Duodenal mucosa (tissue), 2 donors: ENCODE results near the gene ELOVL6.

Experiments
- H3K27ac ChIP-seq: one replicate; pipeline ENCODE4 v1.7.0; 2013; ENCODE audit warnings: low read depth, low read length
- H3K27me3 ChIP-seq, 2 donors: one replicate each; pipeline ENCODE4 v1.7.0; 2013; ENCODE audit warnings: low read length in 2 of 2, control low read depth in 1 of 2; ENCODE audit not compliant: insufficient read depth in 2 of 2, control insufficient read depth in 1 of 2
- H3K36me3 ChIP-seq, 2 donors: one replicate each; pipeline ENCODE4 v1.7.0; 2013; ENCODE audit warnings: low read length in 2 of 2, control low read depth in 1 of 2; ENCODE audit not compliant: insufficient read depth in 2 of 2, control insufficient read depth in 1 of 2
- H3K4me1 ChIP-seq, 2 donors: one replicate each; pipeline ENCODE4 v1.7.0; 2013; ENCODE audit warnings: low read length in 2 of 2, control low read depth in 1 of 2; ENCODE audit not compliant: insufficient read depth in 2 of 2, control insufficient read depth in 1 of 2
- H3K4me3 ChIP-seq, 2 donors: one replicate each; pipeline ENCODE4 v1.7.0; 2013; ENCODE audit warnings: low read length in 2 of 2, low read depth in 1 of 2
- H3K9ac ChIP-seq, 2 donors: one replicate each; pipeline ENCODE4 v1.7.0; 2013; ENCODE audit warnings: low read length in 2 of 2, low read depth in 1 of 2
- H3K9me3 ChIP-seq, 2 donors: one replicate each; pipeline ENCODE4 v1.7.0; 2013; ENCODE audit warnings: low read length in 2 of 2, control low read depth in 1 of 2; ENCODE audit not compliant: control insufficient read depth in 1 of 2

The ELOVL6 gene

DNA sequence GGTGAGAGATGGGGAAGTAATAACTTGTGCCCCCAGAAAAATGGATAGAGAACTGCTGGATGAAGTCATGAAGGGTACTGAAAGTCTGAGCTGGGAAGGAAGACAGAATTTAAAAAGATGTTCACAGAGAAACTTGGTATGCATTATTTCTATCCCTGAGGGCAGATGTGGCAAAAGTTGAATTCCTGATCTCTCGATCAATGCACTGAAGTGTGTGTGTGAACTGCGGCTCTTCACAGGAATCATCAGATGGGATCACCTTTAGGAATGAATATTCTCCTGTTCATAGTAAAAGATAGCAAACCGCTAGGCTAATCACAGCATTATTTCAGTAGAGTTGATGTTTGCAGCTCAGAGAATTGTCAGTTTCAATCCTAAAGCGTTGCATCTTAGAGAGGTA, 86.4 kb downstream of the ELOVL6 start:
- Histone ChIP-seq H3K27ac (no peak overlapping the region), H3K9ac (no peak overlapping the region), H3K36me3 (no peaks in the 10 kb centered on the region), H3K4me3 (no peak overlapping the region), H3K4me1 (no peaks in the 10 kb centered on the region), H3K27me3 (no peaks in the 10 kb centered on the region), H3K9me3 (no peaks in the 10 kb centered on the region)

DNA sequence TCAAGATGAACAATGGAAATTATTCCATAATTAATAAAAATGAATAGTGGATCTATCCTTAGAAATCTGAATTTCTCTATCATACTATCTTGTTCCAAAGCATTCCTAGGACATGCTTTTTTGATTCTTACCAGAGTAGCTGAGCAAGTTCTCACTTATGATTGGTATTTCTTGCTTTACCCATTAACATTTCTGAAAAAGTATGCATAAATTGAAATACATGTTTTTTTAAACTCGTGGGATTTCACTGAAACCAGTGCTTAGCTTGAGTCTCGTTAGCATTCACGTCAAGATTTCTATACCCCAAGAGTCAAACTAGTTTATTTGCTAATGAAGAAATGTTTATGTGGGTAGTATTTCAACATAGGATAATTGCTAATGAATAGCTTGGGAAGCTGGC, 89.0 kb downstream of the ELOVL6 start:
- peaks cover 0 to 4% of the 10 kb centered on the region in 2 donors for H3K36me3 ChIP-seq
- H3K4me3 ChIP-seq, result no peak overlapping the region
- no peaks in the 10 kb centered on the region for H3K9me3 ChIP-seq
- no peak overlapping the region for H3K27ac ChIP-seq
- H3K9ac ChIP-seq, result no peak overlapping the region
- no peaks in the 10 kb centered on the region for H3K4me1 ChIP-seq
- no peaks in the 10 kb centered on the region for H3K27me3 ChIP-seq

DNA sequence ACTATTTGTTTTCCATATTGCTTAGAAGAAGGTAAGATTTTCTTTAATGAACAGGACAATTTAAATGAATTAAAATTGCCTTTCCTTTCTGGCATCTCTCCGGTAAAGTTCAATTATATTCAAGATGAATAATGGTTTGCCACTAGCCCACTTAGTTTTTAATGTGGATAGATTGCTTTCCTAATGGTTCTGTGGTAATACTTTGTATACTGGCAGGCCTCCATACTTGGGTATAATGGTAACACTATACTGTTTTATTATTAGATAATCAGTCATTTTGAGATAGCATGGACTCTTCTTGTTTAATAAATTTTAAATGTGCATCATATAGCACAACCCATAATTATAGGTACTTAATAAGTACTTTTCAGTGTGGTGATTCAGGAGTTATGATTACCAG, 89.5 kb downstream of the ELOVL6 start:
- H3K9ac ChIP-seq, result no peak overlapping the region
- H3K9me3 ChIP-seq, result no peaks in the 10 kb centered on the region
- no peaks in the 10 kb centered on the region for H3K4me1 ChIP-seq
- peaks cover 0 to 4% of the 10 kb centered on the region in 2 donors for H3K36me3 ChIP-seq
- no peaks in the 10 kb centered on the region for H3K27me3 ChIP-seq
- H3K4me3 ChIP-seq, result no peak overlapping the region
- no peak overlapping the region for H3K27ac ChIP-seq

DNA sequence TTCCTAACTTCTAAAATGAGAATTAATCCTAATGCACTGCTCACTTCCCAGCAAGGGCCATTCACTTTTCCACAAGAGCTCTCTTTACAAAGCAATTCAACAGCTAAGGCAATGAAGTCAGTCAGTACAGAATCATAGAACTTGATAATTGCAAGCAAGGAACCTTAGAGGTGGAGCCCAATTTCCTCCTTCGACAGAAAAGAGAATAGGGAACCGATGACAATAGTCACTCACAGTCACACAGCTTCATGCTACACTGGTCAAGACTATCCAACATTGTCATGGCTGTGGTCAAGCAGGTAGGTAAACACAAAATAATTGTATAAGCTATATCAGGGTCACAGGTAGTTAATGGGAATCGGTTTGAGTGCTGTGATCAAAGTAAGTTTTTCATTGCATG, 90.0 kb downstream of the ELOVL6 start:
- Histone ChIP-seq H3K9me3 (no peaks in the 10 kb centered on the region), H3K27me3 (no peaks in the 10 kb centered on the region), H3K4me3 (no peak overlapping the region), H3K4me1 (no peaks in the 10 kb centered on the region), H3K36me3 (peaks cover 0 to 4% of the 10 kb centered on the region in 2 donors), H3K9ac (no peak overlapping the region), H3K27ac (no peak overlapping the region)

DNA sequence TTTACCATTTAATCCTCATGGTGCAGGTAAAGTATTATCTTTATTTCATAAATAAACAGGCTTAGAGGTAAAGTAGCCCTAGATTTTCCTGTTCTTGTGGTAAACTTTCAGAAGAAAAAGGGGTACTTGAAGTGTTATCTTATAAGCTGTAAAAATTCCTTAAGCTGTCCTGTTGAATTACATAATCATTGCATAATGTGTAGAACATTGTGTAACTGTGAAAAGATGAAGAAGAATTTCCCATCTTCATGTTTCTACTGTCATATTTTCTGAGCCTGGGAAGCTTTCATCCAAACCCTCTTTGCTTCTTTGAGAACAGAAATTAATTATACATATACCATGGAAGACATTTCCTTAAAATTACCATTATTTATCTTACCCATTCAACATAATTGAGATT, 90.5 kb downstream of the ELOVL6 start:
- Histone ChIP-seq H3K27me3 (no peaks in the 10 kb centered on the region), H3K4me3 (no peak overlapping the region), H3K36me3 (peaks cover 0 to 4% of the 10 kb centered on the region in 2 donors), H3K27ac (no peak overlapping the region), H3K9ac (no peak overlapping the region), H3K9me3 (no peaks in the 10 kb centered on the region), H3K4me1 (no peaks in the 10 kb centered on the region)

DNA sequence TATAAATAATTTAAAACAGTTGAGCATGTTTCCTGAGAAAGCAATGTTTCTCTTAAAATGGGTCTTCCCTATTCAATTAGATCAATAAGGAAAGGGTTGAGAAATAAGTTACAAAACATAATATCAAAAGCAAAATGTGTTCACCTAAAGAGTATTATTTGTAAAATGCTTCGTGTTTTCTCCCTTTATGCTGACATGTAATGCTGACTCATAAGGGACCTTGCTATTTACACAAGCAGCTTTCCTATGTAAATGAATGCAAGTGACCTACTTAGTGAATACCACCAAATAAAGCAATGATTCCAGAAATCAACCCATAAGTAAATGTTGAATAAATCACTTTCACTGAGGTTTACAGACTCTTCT, 91.5 kb downstream of the ELOVL6 start:
- Histone ChIP-seq H3K27ac (no peak overlapping the region), H3K9me3 (no peaks in the 10 kb centered on the region), H3K36me3 (peaks cover 0 to 4% of the 10 kb centered on the region in 2 donors), H3K9ac (no peak overlapping the region), H3K27me3 (no peaks in the 10 kb centered on the region), H3K4me3 (no peak overlapping the region), H3K4me1 (no peaks in the 10 kb centered on the region)

DNA sequence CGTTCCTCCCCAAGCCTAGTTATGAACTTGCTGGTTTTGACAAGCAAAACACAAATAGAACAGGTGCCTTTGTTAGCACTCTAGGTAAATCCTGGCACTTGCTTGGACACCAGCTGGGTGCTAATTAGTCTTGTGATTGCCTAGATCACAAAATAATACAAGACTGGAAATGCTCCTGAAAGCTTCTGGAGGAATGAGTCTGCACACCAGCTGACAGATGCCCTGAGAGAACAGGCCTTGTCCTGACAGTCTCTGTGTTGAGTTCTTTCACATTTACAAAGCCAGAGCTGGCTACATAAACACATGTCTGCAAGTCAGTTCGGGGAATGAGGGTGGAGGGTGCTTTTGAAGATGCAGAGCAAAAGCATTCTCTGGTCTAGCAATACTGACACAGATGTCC, 93.8 kb downstream of the ELOVL6 start:
- H3K4me1 ChIP-seq, result no peaks in the 10 kb centered on the region

DNA sequence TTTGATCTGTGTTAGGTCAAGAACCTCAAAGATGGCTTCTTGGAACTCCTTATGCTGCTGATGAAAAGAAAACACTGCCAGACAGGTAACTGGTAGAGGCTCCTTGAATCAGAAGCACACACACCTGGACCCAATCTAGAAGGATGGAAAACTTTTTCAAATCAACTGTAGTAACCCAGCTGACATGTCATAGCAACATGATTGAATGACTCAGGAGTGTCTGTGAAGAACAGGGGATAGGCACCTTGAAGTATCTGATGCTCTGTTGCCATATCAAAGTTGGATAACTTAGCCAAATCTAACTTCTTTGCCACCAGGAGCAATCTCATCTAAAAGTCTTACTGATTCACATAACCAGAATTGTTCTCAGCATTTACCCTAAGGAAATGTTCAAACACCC, 98.8 kb downstream of the ELOVL6 start:
- Histone ChIP-seq H3K9ac (no peak overlapping the region), H3K4me3 (no peak overlapping the region), H3K36me3 (no peaks in the 10 kb centered on the region), H3K4me1 (no peaks in the 10 kb centered on the region), H3K9me3 (no peaks in the 10 kb centered on the region), H3K27me3 (no peaks in the 10 kb centered on the region), H3K27ac (no peak overlapping the region)

More for the DNA sequence above, 93.8 kb downstream of the ELOVL6 start:
- Histone ChIP-seq H3K27ac (no peak overlapping the region), H3K36me3 (peaks cover 0 to 4% of the 10 kb centered on the region in 2 donors), H3K4me3 (no peak overlapping the region), H3K27me3 (no peaks in the 10 kb centered on the region), H3K9ac (no peak overlapping the region), H3K9me3 (no peaks in the 10 kb centered on the region)

DNA sequence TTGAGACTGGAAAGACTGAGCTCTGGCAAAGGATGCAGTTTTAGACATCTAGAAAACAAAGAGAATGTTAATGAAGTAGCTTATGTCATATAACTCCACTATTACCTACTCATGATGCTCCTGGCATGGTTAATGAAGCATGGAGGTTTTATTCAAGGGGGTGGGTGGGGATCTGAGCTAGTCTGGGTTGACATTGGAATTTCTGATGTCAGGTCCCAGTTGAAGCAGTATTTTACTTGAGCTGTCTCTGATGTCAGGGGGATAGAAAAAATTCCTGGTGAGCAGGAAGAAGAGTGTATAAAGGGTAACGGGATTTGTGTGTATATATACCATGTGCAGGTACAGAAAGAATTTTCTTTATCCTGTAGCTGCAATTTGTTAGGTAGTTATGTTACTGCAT, 102.0 kb downstream of the ELOVL6 start:
- H3K9me3 ChIP-seq, result no peaks in the 10 kb centered on the region
- no peak overlapping the region for H3K4me3 ChIP-seq
- no peaks in the 10 kb centered on the region for H3K36me3 ChIP-seq
- no peak overlapping the region for H3K27ac ChIP-seq
- no peak overlapping the region for H3K9ac ChIP-seq
- H3K4me1 ChIP-seq, result peaks cover 0 to 2% of the 10 kb centered on the region in 2 donors
- H3K27me3 ChIP-seq, result no peaks in the 10 kb centered on the region

DNA sequence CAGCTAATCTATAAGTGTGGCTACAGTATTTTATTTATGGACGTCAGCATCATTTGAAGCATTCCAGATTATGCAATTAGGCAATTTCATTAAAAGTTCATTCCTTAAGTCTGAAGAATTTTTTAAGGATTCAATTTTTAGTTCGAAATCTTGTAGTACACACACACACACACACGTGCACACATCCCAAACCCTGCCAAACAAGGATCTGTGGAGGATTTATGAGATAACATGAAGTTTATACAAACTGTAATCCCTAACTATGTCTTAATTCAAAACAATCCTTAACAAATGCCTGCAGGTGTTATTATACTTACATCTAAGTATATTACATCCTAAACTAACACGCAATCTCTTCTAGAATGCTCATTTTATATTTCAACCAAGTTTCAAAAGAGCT, 105.8 kb downstream of the ELOVL6 start:
- no peak overlapping the region for H3K9ac ChIP-seq
- peaks cover 4 to 6% of the 10 kb centered on the region in 2 donors for H3K4me1 ChIP-seq
- no peak overlapping the region for H3K27ac ChIP-seq
- no peaks in the 10 kb centered on the region for H3K9me3 ChIP-seq
- H3K4me3 ChIP-seq, result no peak overlapping the region
- H3K27me3 ChIP-seq, result no peaks in the 10 kb centered on the region
- H3K36me3 ChIP-seq, result no peaks in the 10 kb centered on the region
